Ishikawa (cell line): ENCODE data around the gene C9orf72.

ENCODE experiments used
- CEBPB ChIP-seq: IDR thresholded peaks from 2 replicates; pipeline ENCODE4 v1.6.1; 2012
- CREB1 ChIP-seq: IDR thresholded peaks from 2 replicates; pipeline ENCODE4 v1.6.1; 2012; ENCODE audit warnings: low read depth
- EP300 ChIP-seq: IDR thresholded peaks from 2 replicates; pipeline ENCODE4 v1.6.1; 2012; ENCODE audit warnings: borderline replicate concordance
- MAX ChIP-seq: IDR thresholded peaks from 2 replicates; pipeline ENCODE4 v1.6.1; 2012
- NFIC ChIP-seq: IDR thresholded peaks from 2 replicates; pipeline ENCODE4 v1.6.1; 2012
- RAD21 ChIP-seq: IDR thresholded peaks from 2 replicates; pipeline ENCODE4 v1.6.1; 2012; ENCODE audit warnings: low read depth
- REST ChIP-seq: IDR thresholded peaks from 2 replicates; pipeline ENCODE4 v1.6.1; 2012; ENCODE audit warnings: low read depth, mild to moderate bottlenecking
- TAF1 ChIP-seq: IDR thresholded peaks from 2 replicates; pipeline ENCODE4 v1.6.1; 2012; ENCODE audit warnings: low read depth, mild to moderate bottlenecking
- TCF12 ChIP-seq: IDR thresholded peaks from 2 replicates; pipeline ENCODE4 v1.6.1; 2012; ENCODE audit warnings: low read depth
- TEAD4 ChIP-seq: IDR thresholded peaks from 2 replicates; pipeline ENCODE4 v1.6.1; 2012
- USF1 ChIP-seq: IDR thresholded peaks from 2 replicates; pipeline ENCODE4 v1.6.1; 2012
- YY1 ChIP-seq: IDR thresholded peaks from 2 replicates; pipeline ENCODE4 v1.6.1; 2012; ENCODE audit warnings: low read depth

- no peak for TF ChIP-seq YY1
- no peak for TF ChIP-seq TAF1
- no peak for TF ChIP-seq EP300
- no peak for TF ChIP-seq MAX
- no peak for TF ChIP-seq TEAD4
- no peak for TF ChIP-seq CREB1
- no peak for TF ChIP-seq RAD21
- no peak for TF ChIP-seq REST
- TF ChIP-seq USF1: peak; percentile 71
- no peak for TF ChIP-seq CEBPB
- TF ChIP-seq NFIC: no peak
- no peak for TF ChIP-seq TCF12
These were observed 61.5 kb downstream of the C9orf72 start for GRCh38 chr9:27511771-27512170.
